SH-SY5Y (cell line): ENCODE measurements around the gene UBE4A.

Experiments used
- GATA2 ChIP-seq: IDR thresholded peaks from 2 replicates; pipeline ENCODE4 v1.6.1; 2011; ENCODE audit warnings: mild to moderate bottlenecking, low read depth, low read length
- GATA3 ChIP-seq: IDR thresholded peaks from 2 replicates; pipeline ENCODE4 v1.6.1; 2011; ENCODE audit warnings: low read depth, mild to moderate bottlenecking, low read length, moderate library complexity

DNA sequence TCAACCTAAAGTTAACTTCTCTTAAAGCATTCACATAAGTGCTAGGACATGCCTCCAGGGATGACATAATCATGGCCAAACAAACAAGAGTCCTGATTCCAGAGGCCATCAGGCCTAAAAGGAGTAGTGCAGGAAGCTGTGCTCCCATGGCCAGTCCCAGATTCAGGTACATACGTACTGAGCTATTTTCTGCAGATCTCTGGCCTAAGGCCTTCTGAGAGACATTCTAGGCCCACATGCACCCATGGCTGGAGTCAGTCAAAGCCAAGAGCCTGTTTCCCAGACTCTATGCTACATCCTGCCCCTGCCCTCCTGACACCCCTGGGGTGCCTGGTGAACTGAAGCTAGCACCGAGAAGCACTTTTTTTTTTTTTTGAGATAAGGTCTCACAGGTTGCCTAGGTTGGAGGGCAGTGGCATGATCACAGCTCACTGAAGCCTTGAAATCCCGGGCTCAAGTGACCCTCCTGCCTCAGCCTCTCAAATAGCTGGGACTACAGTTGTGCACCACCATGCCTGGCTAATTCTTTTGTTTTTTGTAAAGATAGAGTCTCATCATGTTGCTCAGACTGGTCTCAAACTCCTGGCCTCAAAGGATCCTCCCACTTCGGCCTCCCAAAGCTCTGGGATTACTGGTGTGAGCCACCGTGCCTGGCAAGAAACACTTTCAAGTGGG, 17.4 kb upstream of the UBE4A start:
- TF ChIP-seq GATA3, result no peak
- TF ChIP-seq GATA2, result no peak
